IMR-90 (cell line): Measurements from ENCODE around the gene KCNQ1. TPM values are rescaled to one million over a fixed set of nuclear protein-coding genes. Genes with fewer than 3 reads are reported as not detected.

Experiments used
- ATAC-seq: fragments of 200-7000 bp; cut with Tn5 transposase; 2 replicates; pipeline ENCODE4 v1.9.1; 2020; ENCODE audit warnings: low read depth, mild to moderate bottlenecking, moderate library complexity
- BruUV-seq: library from RNA; stranded (reverse); fragments of 400-500 nt; replicated peaks from 2 replicates; lab custom pipeline; 2021; lab: Mats Ljungman, UMichigan
- CTCF ChIA-PET: fragments of 300-600 bp; formaldehyde crosslinking; extraction: SDS; loops from one replicate; lab custom pipeline; 2021; ENCODE audit warnings: antibody characterized with exemption; lab: Yijun Ruan, JAX
- POLR2A ChIA-PET: fragments of 300-600 bp; sonication (Branson Sonifier 250); formaldehyde crosslinking; loops from one replicate; lab custom pipeline; 2022; ENCODE audit warnings: antibody characterized with exemption; ENCODE audit not compliant: unreplicated experiment; lab: Charles Lee
- DNase-seq: peaks from one replicate; pipeline ENCODE4 v3.0.0; 2013
- H2AFZ ChIP-seq: replicated peaks from 2 replicates; pipeline ENCODE3; 2013; ENCODE audit warnings: low read length, mild to moderate bottlenecking; ENCODE audit not compliant: poor library complexity
- H2AK5ac ChIP-seq: 2 replicates; pipeline ENCODE4 v1.6.1; 2013; ENCODE audit warnings: low read depth, low read length, inconsistent platforms
- H2AK9ac ChIP-seq: replicated peaks from 2 replicates; pipeline ENCODE3; 2013; ENCODE audit warnings: mild to moderate bottlenecking, low read depth, low read length, moderate library complexity; ENCODE audit not compliant: poor library complexity
- H2BK120ac ChIP-seq: 2 replicates; pipeline ENCODE4 v1.6.1; 2013; ENCODE audit warnings: low read depth, low read length, inconsistent platforms
- H2BK15ac ChIP-seq: 3 replicates; pipeline ENCODE4 v1.6.1; 2013; ENCODE audit warnings: low read depth, low read length, inconsistent platforms
- H2BK20ac ChIP-seq: 2 replicates; pipeline ENCODE4 v1.6.1; 2013; ENCODE audit warnings: low read depth, mild to moderate bottlenecking, inconsistent platforms, low read length, moderate library complexity
- H2BK5ac ChIP-seq: 2 replicates; pipeline ENCODE4 v1.6.1; 2013; ENCODE audit warnings: mild to moderate bottlenecking, low read depth, low read length, inconsistent platforms; ENCODE audit not compliant: poor library complexity, severe bottlenecking
- H3K14ac ChIP-seq: replicated peaks from 2 replicates; pipeline ENCODE4 v1.6.1; 2013; ENCODE audit warnings: low read depth, low read length, inconsistent platforms
- H3K18ac ChIP-seq: 2 replicates; pipeline ENCODE4 v1.6.1; 2013; ENCODE audit warnings: low read depth, low read length, control low read depth
- H3K23ac ChIP-seq: 2 replicates; pipeline ENCODE4 v1.6.1; 2013; ENCODE audit warnings: low read depth, low read length, inconsistent platforms
- H3K27ac ChIP-seq: 2 replicates; pipeline ENCODE4 v1.5.1; 2013; ENCODE audit warnings: mild to moderate bottlenecking, control low read depth, low read length; ENCODE audit not compliant: insufficient read depth
- H3K27me3 ChIP-seq: 2 replicates; pipeline ENCODE4 v1.6.1; 2013; ENCODE audit warnings: low read length; ENCODE audit not compliant: control insufficient read depth, insufficient read depth
- H3K36me3 ChIP-seq: 2 replicates; pipeline ENCODE4 v1.6.1; 2013; ENCODE audit warnings: low read length, mixed read lengths; ENCODE audit not compliant: control insufficient read depth, insufficient read depth
- H3K4ac ChIP-seq: 2 replicates; pipeline ENCODE4 v1.6.1; 2013; ENCODE audit warnings: low read depth, low read length, inconsistent platforms
- H3K4me1 ChIP-seq: 2 replicates; pipeline ENCODE4 v1.6.1; 2013; ENCODE audit warnings: low read length, mixed read lengths; ENCODE audit not compliant: control insufficient read depth, insufficient read depth
- H3K4me2 ChIP-seq: 2 replicates; pipeline ENCODE4 v1.6.1; 2013; ENCODE audit warnings: low read depth, mild to moderate bottlenecking, control low read depth, low read length, moderate library complexity
- H3K4me3 ChIP-seq: 2 replicates; pipeline ENCODE4 v1.5.1; 2013; ENCODE audit warnings: low read depth, mild to moderate bottlenecking, control low read depth, low read length, moderate library complexity; ENCODE audit not compliant: insufficient read depth
- H3K56ac ChIP-seq: 2 replicates; pipeline ENCODE4 v1.6.1; 2013; ENCODE audit warnings: low read length, inconsistent platforms; ENCODE audit not compliant: insufficient read depth; ENCODE audit errors: extremely low read depth
- H3K79me1 ChIP-seq, 2 experiments: 2 replicates each; pipeline ENCODE4 v1.6.1; 2013; ENCODE audit warnings: low read length in 2 of 2, inconsistent platforms in 1 of 2, low read depth in 1 of 2
- H3K9ac ChIP-seq: 2 replicates; pipeline ENCODE4 v1.6.1; 2013; ENCODE audit warnings: low read depth, low read length, control low read depth
- H3K9me1 ChIP-seq: 2 replicates; pipeline ENCODE4 v1.6.1; 2013; ENCODE audit warnings: low read length, inconsistent platforms; ENCODE audit not compliant: insufficient read depth
- H3K9me3 ChIP-seq: 2 replicates; pipeline ENCODE4 v1.6.1; 2013; ENCODE audit warnings: low read length; ENCODE audit not compliant: control insufficient read depth, insufficient read depth
- H4K20me1 ChIP-seq: 2 replicates; pipeline ENCODE4 v1.6.1; 2013; ENCODE audit warnings: low read length, inconsistent platforms; ENCODE audit not compliant: insufficient read depth
- H4K5ac ChIP-seq: 2 replicates; pipeline ENCODE4 v1.6.1; 2013; ENCODE audit warnings: mild to moderate bottlenecking, low read depth, low read length, control low read depth
- H4K8ac ChIP-seq, 2 experiments: 2 replicates each; pipeline ENCODE4 v1.6.1; 2013; ENCODE audit warnings: low read depth in 2 of 2, low read length in 2 of 2, control low read depth in 1 of 2, inconsistent platforms in 1 of 2
- H4K91ac ChIP-seq: 2 replicates; pipeline ENCODE4 v1.6.1; 2013; ENCODE audit warnings: low read depth, low read length, inconsistent platforms; ENCODE audit not compliant: insufficient read depth
- POLR2A ChIP-seq: IDR thresholded peaks from 2 replicates; pipeline ENCODE4 v1.6.1; 2012; ENCODE audit warnings: mild to moderate bottlenecking, low read depth, low read length
- WGBS, 2 experiments: methylation state at CpG; one replicate each; pipeline versions ENCODE4 v1.1.5 to v1.1.7; 2013; ENCODE audit warnings: missing lambda C conversion rate in 2 of 2; ENCODE audit not compliant: insufficient read length in 1 of 2; ENCODE audit errors: extremely low coverage in 2 of 2; 5-methylcytosine and 5-hydroxymethylcytosine counted together
- dilution Hi-C: fragments of 300-500 bp; cut with HindIII; formaldehyde crosslinking; loops from one replicate; pipeline ENCODE4 v1.14.3; 2018; ENCODE audit warnings: low sequenced_read_pairs; ENCODE audit not compliant: unreplicated experiment
- in situ Hi-C: fragments of 300-500 bp; cut with MboI; formaldehyde crosslinking; loops from 3 replicates; pipeline ENCODE4 v1.14.3; 2019; ENCODE audit warnings: low sequenced_read_pairs, inconsistent platforms, mixed read lengths
- intact Hi-C: fragments of 100-400 bp; cut with micrococcal nuclease; formaldehyde crosslinking; loops from 2 replicates; pipeline ENCODE4 v1.10.0; 2022
- polyA plus RNA-seq, 3 experiments: library from polyadenylated mRNA; depleted of rRNA; stranded (reverse); fragments of >200 nt; gene quantifications; 2 replicates each; pipeline ENCODE4 v1.2.3, GENCODE V29; 2012; ENCODE audit warnings: low replicate concordance in 1 of 3
- total RNA-seq: library from RNA; depleted of rRNA; stranded (reverse); fragments of >200 nt; gene quantifications from 2 replicates; pipeline ENCODE4 v1.2.3, GENCODE V29; 2012

The KCNQ1 gene
- total and polyA plus RNA-seq, 2 of the 4 experiments (the other 2 are of a cell fraction) = 0.07 TPM; not detected in 1

GRCh38 chr11:2688381-2689231 is 243.8 kb downstream of the KCNQ1 start:
- no peak overlapping the region for H2BK20ac ChIP-seq
- no peak overlapping the region for H4K91ac ChIP-seq
- H3K9ac ChIP-seq = no peak overlapping the region
- intact Hi-C loops (no loop called here), in situ Hi-C loops (no loop called here), dilution Hi-C loops (no loop called here)
- H4K5ac ChIP-seq = no peak overlapping the region
- H3K79me1 ChIP-seq = peaks cover 0 to 89% of the 10 kb centered on the region in 2 experiments; a peak in 2 of 4 replicates
- H3K27ac ChIP-seq = no peak overlapping the region
- TF ChIP-seq POLR2A = no peak
- H3K4me2 ChIP-seq = no peak overlapping the region
- no TSS peak for BruUV-seq
- H3K9me1 ChIP-seq = peaks cover 17% of the 10 kb centered on the region
- no peak overlapping the region for H2BK120ac ChIP-seq
- H3K4me3 ChIP-seq = no peak overlapping the region
- ATAC-seq = no peak
- no peak overlapping the region for H3K14ac ChIP-seq
- H2AK5ac ChIP-seq = no peak overlapping the region
- H4K8ac ChIP-seq = no peak overlapping the region
- no peak overlapping the region for H3K4ac ChIP-seq
- H3K18ac ChIP-seq = no peak overlapping the region
- CTCF ChIA-PET = no interaction called here
- no peaks in the 10 kb centered on the region for H3K9me3 ChIP-seq
- peaks cover 11% of the 10 kb centered on the region; the same call in 1 of the 2 replicates for H3K36me3 ChIP-seq
- H3K56ac ChIP-seq = no peak overlapping the region
- no peak for DNase-seq
- H3K4me1 ChIP-seq = peaks cover 1% of the 10 kb centered on the region; the same call in 1 of the 2 replicates
- H4K20me1 ChIP-seq = peaks cover 100% of the 10 kb centered on the region
- H2AFZ ChIP-seq = no peak overlapping the region
- no peak overlapping the region for H3K23ac ChIP-seq
- no peaks in the 10 kb centered on the region; the same call in 1 of the 2 replicates for H3K27me3 ChIP-seq
- POLR2A ChIA-PET = no interaction called here
- 40% methylated on average over 1 of the region's 6 CpGs; no CpG with 5 or more reads in 1 of the 2 experiments for WGBS, 2 experiments
- no peak overlapping the region for H2AK9ac ChIP-seq
- H2BK15ac ChIP-seq = no peak overlapping the region
- H2BK5ac ChIP-seq = no peak overlapping the region
